ENCODE results near the gene KLHL18. TPM values are rescaled to one million over a fixed set of nuclear protein-coding genes. Genes with fewer than 3 reads are reported as not detected.
"Not testable (repeated sequence)": the region's sequence is repeated elsewhere in the genome, so short reads cannot be mapped to it uniquely, and the experiment has no call there.

The KLHL18 gene
- total RNA-seq, 2 donors from 2014 or later, result 22.3 to 31.6 TPM

- Histone ChIP-seq H3K4me1 (no peaks in the 10 kb centered on the region), H3K9me3 (no peaks in the 10 kb centered on the region), H3K4me3 (no peak overlapping the region), H3K9ac (ENCODE audit: low read depth in 2 of 2, low read length in 2 of 2) (no peak overlapping the region), H3K36me3 (no peaks in the 10 kb centered on the region), H3K27ac (no peak overlapping the region), H3K27me3 (no peaks in the 10 kb centered on the region)
- DNase-seq, result no peak
- intact Hi-C loops (cut with DNase I), result no loop called here
- TF ChIP-seq, protein P1, sequence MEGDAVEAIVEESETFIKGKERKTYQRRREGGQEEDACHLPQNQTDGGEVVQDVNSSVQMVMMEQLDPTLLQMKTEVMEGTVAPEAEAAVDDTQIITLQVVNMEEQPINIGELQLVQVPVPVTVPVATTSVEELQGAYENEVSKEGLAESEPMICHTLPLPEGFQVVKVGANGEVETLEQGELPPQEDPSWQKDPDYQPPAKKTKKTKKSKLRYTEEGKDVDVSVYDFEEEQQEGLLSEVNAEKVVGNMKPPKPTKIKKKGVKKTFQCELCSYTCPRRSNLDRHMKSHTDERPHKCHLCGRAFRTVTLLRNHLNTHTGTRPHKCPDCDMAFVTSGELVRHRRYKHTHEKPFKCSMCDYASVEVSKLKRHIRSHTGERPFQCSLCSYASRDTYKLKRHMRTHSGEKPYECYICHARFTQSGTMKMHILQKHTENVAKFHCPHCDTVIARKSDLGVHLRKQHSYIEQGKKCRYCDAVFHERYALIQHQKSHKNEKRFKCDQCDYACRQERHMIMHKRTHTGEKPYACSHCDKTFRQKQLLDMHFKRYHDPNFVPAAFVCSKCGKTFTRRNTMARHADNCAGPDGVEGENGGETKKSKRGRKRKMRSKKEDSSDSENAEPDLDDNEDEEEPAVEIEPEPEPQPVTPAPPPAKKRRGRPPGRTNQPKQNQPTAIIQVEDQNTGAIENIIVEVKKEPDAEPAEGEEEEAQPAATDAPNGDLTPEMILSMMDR (IDR thresholded peaks at IDR 0.05), result no peak
Measured at GRCh38 chr3:47296562-47297302, 14.0 kb downstream of the KLHL18 start.

DNA sequence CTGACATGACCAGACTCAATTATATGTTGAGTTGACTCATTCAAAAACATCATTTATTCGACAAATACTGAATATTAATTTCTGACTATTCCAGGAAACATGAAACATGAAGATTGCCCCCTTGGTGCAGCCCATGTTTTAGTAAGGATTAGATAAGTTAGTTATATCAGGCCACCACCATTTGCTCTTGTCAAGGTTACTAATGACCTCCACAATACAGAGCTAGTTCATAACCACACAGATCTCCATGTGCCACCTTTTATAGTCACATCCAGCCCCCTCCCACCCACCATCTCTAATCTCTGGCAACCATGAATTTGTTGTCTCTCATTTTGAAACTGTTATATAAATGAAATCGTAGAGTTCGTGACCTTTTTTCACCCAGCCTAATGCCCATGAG is 15.7 kb downstream of the KLHL18 start:
- TF ChIP-seq, protein P1 (IDR thresholded peaks at IDR 0.05), result no peak
- no peak overlapping the region for H3K4me3 ChIP-seq
- no peaks in the 10 kb centered on the region for H3K27me3 ChIP-seq
- no peak overlapping the region for H3K9ac ChIP-seq (ENCODE audit: low read depth in 2 of 2, low read length in 2 of 2)
- no peaks in the 10 kb centered on the region for H3K4me1 ChIP-seq
- intact Hi-C loops (cut with DNase I), result no loop called here
- no peaks in the 10 kb centered on the region for H3K36me3 ChIP-seq
- no peak overlapping the region for H3K27ac ChIP-seq
- DNase-seq, result no peak
- no peaks in the 10 kb centered on the region for H3K9me3 ChIP-seq

GRCh38 chr3:47299381-47300318 is 16.9 kb downstream of the KLHL18 start:
- Histone ChIP-seq H3K9me3 (no peaks in the 10 kb centered on the region), H3K36me3 (no peaks in the 10 kb centered on the region), H3K27me3 (no peaks in the 10 kb centered on the region), H3K27ac (no peak overlapping the region), H3K4me3 (no peak overlapping the region), H3K4me1 (no peaks in the 10 kb centered on the region), H3K9ac (ENCODE audit: low read depth in 2 of 2, low read length in 2 of 2) (no peak overlapping the region)
- intact Hi-C loops (cut with DNase I), result no loop called here
- TF ChIP-seq, protein P1 (IDR thresholded peaks at IDR 0.05), result no peak
- DNase-seq, result no peak

DNA sequence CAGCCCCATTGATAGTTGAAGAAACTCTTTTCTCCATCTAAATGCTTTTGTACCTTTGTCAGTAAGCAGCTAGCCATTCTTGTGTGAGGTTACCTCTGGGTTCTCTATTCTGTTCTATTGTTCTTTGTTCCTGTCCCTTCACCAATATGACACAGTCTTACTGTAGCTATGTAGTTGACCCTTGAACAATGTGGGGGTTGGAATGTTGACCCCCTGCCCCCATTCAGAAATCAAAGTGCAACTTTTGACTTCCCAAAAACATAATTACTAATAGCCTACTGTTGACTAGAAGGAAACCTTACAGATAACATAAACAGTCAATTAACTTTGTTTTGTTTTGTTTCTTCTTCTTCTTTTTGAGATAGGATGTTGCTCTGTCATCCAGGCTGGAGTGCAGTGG is 18.7 kb downstream of the KLHL18 start:
- no peak overlapping the region for H3K9ac ChIP-seq (ENCODE audit: low read depth in 2 of 2, low read length in 2 of 2)
- no peaks in the 10 kb centered on the region for H3K36me3 ChIP-seq
- H3K4me3 ChIP-seq, result no peak overlapping the region
- no peak overlapping the region for H3K27ac ChIP-seq
- H3K27me3 ChIP-seq, result no peaks in the 10 kb centered on the region
- TF ChIP-seq, protein P1 (IDR thresholded peaks at IDR 0.05), result no peak
- no peaks in the 10 kb centered on the region for H3K9me3 ChIP-seq
- DNase-seq, result no peak
- intact Hi-C loops (cut with DNase I), result no loop called here
- H3K4me1 ChIP-seq, result no peaks in the 10 kb centered on the region

DNA sequence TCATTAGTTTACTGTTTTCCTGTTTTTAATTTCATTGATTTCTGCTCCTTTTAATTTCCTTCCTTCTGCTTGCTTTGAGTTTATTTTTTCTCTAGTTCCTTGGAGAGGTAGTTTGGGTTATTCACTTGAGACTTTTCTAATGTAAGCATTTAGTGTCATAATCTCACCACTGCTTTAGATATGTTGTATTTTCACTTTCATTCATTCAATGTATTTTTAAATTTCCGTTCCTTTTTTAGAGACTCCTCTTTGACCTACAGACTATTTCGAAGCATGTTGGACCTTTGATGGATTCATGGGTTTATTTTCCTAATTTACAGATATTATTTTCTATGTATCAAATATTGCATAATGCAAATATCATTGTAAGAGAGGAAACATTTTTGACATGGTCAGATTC is 23.3 kb downstream of the KLHL18 start:
- H3K4me3 ChIP-seq, result no peak overlapping the region
- intact Hi-C loops (cut with DNase I), result no loop called here
- H3K27ac ChIP-seq, result no peak overlapping the region
- H3K9me3 ChIP-seq, result no peaks in the 10 kb centered on the region
- no peaks in the 10 kb centered on the region for H3K27me3 ChIP-seq
- H3K4me1 ChIP-seq, result no peaks in the 10 kb centered on the region
- no peak for DNase-seq
- no peak overlapping the region for H3K9ac ChIP-seq (ENCODE audit: low read depth in 2 of 2, low read length in 2 of 2)
- H3K36me3 ChIP-seq, result no peaks in the 10 kb centered on the region
- TF ChIP-seq, protein P1 (IDR thresholded peaks at IDR 0.05), result no peak

GRCh38 chr3:47309231-47309630 is 26.5 kb downstream of the KLHL18 start:
- intact Hi-C loops (cut with DNase I), result not testable (repeated sequence)

More at GRCh38 chr3:47309231-47309630, 26.5 kb downstream of the KLHL18 start:
- H3K4me3 ChIP-seq; H3K36me3 ChIP-seq; H3K27me3 ChIP-seq; H3K27ac ChIP-seq; H3K4me1 ChIP-seq; DNase-seq; H3K9ac ChIP-seq (ENCODE audit: low read depth in 2 of 2, low read length in 2 of 2); H3K9me3 ChIP-seq: not testable (repeated sequence)
